ENCODE results near the gene KLF11.

KLF11 gene

DNA sequence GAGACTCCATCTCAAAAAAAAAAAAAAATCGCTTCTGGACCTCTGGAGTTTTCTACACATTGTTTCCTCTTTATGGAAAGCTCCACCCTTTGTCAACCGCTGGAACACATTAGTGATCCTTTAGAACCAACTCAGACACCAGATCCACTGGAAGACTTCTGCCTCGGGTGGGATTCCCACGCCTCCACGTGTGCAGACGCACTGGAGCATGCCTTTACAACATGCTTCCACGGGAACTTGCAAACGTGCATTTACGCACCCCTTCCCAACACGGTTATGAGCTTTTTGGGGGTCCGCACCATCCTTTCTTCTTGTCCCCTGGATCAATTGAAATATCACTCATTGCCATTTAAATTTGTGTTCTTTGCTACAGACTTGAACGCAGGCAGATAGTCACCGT, 31.8 kb downstream of the KLF11 start:
- H3K4me3 ChIP-seq (ENCODE audit: low read length) = no peak overlapping the region
- H4K20me1 ChIP-seq (ENCODE audit: control insufficient read depth, insufficient read depth, low read depth, low read length) = no peaks in the 10 kb centered on the region
- peaks cover 24% of the 10 kb centered on the region for H3K27me3 ChIP-seq (ENCODE audit: control insufficient read depth, low read length)
- no peak for TF ChIP-seq EZH2phosphoT487 (IDR thresholded peaks at IDR 0.05; ENCODE audit: borderline replicate concordance, low read length)
- TF ChIP-seq CTCF (IDR thresholded peaks at IDR 0.05; ENCODE audit: low read depth, low read length, poor library complexity, severe bottlenecking) = no peak
- no peaks in the 10 kb centered on the region for H3K36me3 ChIP-seq (ENCODE audit: control insufficient read depth, low read length)
- no peaks in the 10 kb centered on the region for H3F3A ChIP-seq (ENCODE audit: control insufficient read depth, insufficient read depth)
- H3K4me1 ChIP-seq (ENCODE audit: control insufficient read depth, low read length) = peaks cover 29% of the 10 kb centered on the region
- no peaks in the 10 kb centered on the region for H3K9me2 ChIP-seq (replicated peaks; ENCODE audit: control insufficient read depth, low read length)
- H3K27ac ChIP-seq (ENCODE audit: low read depth, low read length) = no peak overlapping the region
- no peaks in the 10 kb centered on the region for H3K79me2 ChIP-seq (ENCODE audit: control insufficient read depth, low read length)
- H3K4me2 ChIP-seq (ENCODE audit: low read length) = no peak overlapping the region
- H3K9me3 ChIP-seq (ENCODE audit: control insufficient read depth, insufficient read depth, low read length) = no peaks in the 10 kb centered on the region

DNA sequence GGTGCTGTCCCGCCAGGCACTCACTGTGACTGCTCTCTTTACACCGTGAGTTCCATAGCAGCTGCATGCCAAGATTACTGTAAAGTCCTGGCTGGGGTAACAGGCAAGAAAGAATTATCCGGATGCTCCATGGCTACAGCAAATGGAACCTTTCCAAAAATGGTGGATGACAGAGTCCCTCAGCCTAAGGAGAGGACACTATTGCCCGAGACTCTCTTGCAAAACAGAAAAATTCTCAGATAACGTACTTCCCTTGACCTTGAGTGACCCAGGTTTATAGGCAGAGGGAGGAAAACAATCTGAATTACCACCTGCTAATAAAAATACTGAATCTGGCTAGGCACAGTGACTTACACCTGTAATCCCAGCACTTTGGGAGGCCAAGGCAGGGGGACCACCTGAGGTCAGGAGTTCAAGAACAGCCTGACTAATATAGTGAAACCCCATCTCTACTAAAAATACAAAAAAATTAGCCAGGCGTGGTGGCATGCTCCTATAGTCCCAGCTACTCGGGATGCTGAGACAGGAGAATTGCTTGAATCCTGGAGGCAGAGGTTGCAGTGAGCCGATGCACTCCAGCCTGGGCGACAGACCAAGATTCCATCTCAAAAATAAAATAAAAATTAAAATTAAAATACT, 32.3 kb downstream of the KLF11 start:
- Histone ChIP-seq H3K79me2 (ENCODE audit: control insufficient read depth, low read length) (no peaks in the 10 kb centered on the region), H3K36me3 (ENCODE audit: control insufficient read depth, low read length) (no peaks in the 10 kb centered on the region), H4K20me1 (ENCODE audit: control insufficient read depth, insufficient read depth, low read depth, low read length) (no peaks in the 10 kb centered on the region), H3K9me2 (replicated peaks; ENCODE audit: control insufficient read depth, low read length) (no peaks in the 10 kb centered on the region), H3K4me1 (ENCODE audit: control insufficient read depth, low read length) (peaks cover 33% of the 10 kb centered on the region), H3K4me2 (ENCODE audit: low read length) (no peak overlapping the region), H3F3A (ENCODE audit: control insufficient read depth, insufficient read depth) (no peaks in the 10 kb centered on the region), H3K27ac (ENCODE audit: low read depth, low read length) (no peak overlapping the region), H3K4me3 (ENCODE audit: low read length) (no peak overlapping the region), H3K27me3 (ENCODE audit: control insufficient read depth, low read length) (peaks cover 24% of the 10 kb centered on the region), H3K9me3 (ENCODE audit: control insufficient read depth, insufficient read depth, low read length) (no peaks in the 10 kb centered on the region)
- no peak for TF ChIP-seq EZH2phosphoT487 (IDR thresholded peaks at IDR 0.05; ENCODE audit: borderline replicate concordance, low read length)
- no peak for TF ChIP-seq CTCF (IDR thresholded peaks at IDR 0.05; ENCODE audit: low read depth, low read length, poor library complexity, severe bottlenecking)

- Histone ChIP-seq H3K9me3 (ENCODE audit: control insufficient read depth, insufficient read depth, low read length) (no peaks in the 10 kb centered on the region), H3K79me2 (ENCODE audit: control insufficient read depth, low read length) (no peaks in the 10 kb centered on the region), H3K4me2 (ENCODE audit: low read length) (no peak overlapping the region), H3K4me3 (ENCODE audit: low read length) (no peak overlapping the region), H4K20me1 (ENCODE audit: control insufficient read depth, insufficient read depth, low read depth, low read length) (no peaks in the 10 kb centered on the region), H3K27ac (ENCODE audit: low read depth, low read length) (no peak overlapping the region), H3K9me2 (replicated peaks; ENCODE audit: control insufficient read depth, low read length) (no peaks in the 10 kb centered on the region), H3K4me1 (ENCODE audit: control insufficient read depth, low read length) (peaks cover 39% of the 10 kb centered on the region), H3K36me3 (ENCODE audit: control insufficient read depth, low read length) (no peaks in the 10 kb centered on the region), H3F3A (ENCODE audit: control insufficient read depth, insufficient read depth) (peaks cover 6% of the 10 kb centered on the region), H3K27me3 (ENCODE audit: control insufficient read depth, low read length) (peaks cover 24% of the 10 kb centered on the region)
- no peak for TF ChIP-seq CTCF (IDR thresholded peaks at IDR 0.05; ENCODE audit: low read depth, low read length, poor library complexity, severe bottlenecking)
- TF ChIP-seq EZH2phosphoT487 (IDR thresholded peaks at IDR 0.05; ENCODE audit: borderline replicate concordance, low read length) = no peak
These were observed 33.2 kb downstream of the KLF11 start for GRCh38 chr2:10076511-10076910.

Data from DOHH2 (cell line).